Measurements from ENCODE around the gene SAP30BP.

Gene SAP30BP

DNA sequence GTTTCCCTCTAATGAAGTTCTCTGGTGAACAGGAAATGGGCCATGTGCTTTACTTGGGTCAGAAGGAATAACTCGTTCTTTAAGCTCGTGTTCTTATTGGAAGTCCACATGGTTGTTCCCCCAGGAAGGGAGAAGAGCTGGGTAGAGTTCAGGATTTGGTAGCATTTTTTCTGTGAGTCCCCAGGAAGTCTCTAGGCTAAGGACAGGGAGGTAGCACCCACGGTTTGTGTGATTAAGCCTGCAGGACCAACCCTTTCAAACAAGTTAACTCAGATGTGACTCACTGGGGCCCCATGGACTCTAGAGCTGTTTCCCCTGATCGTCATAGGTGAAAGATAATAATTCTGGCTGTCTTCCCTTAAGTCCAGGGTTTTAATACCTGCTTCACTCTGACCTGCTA lies 16.4 kb downstream of the SAP30BP start:
- no peak overlapping the region for H3K4me3 ChIP-seq (ENCODE audit: low read length)
- TF ChIP-seq, protein P1, sequence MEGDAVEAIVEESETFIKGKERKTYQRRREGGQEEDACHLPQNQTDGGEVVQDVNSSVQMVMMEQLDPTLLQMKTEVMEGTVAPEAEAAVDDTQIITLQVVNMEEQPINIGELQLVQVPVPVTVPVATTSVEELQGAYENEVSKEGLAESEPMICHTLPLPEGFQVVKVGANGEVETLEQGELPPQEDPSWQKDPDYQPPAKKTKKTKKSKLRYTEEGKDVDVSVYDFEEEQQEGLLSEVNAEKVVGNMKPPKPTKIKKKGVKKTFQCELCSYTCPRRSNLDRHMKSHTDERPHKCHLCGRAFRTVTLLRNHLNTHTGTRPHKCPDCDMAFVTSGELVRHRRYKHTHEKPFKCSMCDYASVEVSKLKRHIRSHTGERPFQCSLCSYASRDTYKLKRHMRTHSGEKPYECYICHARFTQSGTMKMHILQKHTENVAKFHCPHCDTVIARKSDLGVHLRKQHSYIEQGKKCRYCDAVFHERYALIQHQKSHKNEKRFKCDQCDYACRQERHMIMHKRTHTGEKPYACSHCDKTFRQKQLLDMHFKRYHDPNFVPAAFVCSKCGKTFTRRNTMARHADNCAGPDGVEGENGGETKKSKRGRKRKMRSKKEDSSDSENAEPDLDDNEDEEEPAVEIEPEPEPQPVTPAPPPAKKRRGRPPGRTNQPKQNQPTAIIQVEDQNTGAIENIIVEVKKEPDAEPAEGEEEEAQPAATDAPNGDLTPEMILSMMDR (IDR thresholded peaks at IDR 0.05; ENCODE audit: insufficient read depth, low read depth, low read length, missing control alignments), result no peak
- peak; percentile 94 for DNase-seq (ENCODE audit: low read depth)

DNA sequence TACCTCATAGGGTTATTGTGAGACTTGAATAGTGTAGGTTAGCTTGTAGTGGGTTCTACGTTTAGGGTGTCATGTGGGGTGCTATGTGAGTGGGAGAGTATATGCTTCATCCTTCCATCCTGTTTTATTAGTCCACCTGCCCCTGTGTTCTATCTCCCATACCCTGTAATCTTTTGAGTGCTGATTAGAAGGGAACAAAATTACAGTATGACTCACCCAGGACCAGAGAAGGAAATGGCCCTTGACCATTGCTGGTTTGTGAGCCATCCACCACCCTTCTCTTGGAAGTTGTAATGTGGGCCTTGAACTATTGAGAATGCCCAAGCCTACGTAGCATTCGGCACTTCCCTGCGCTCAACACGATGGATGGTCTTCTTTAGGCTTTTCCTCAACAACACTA lies 17.1 kb downstream of the SAP30BP start:
- no peak overlapping the region for H3K4me3 ChIP-seq (ENCODE audit: low read length)
- DNase-seq (ENCODE audit: low read depth), result no peak
- TF ChIP-seq, protein P1 (IDR thresholded peaks at IDR 0.05; ENCODE audit: insufficient read depth, low read depth, low read length, missing control alignments), result no peak

DNA sequence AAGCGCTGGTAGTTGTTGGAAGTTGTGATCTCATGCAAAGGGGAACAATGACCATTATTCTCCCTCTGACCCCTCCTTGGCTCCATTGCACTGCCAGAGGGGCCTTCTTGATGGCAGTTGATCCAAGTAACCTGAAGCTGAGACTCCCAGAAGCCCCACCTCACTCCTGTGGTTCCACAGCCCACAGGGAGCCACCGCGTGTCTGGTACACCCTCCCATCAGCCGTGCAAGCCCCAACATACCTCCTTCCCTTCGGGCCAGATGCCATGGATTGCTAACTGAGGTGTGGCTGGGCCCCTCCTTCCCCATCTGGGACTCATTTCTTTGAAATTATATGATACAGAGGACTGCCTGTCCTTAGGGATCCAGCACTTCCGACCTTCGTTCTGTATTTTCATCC lies 17.8 kb downstream of the SAP30BP start:
- peak overlapping the region; percentile 35 for H3K4me3 ChIP-seq (ENCODE audit: low read length)
- DNase-seq (ENCODE audit: low read depth), result peak; percentile 97
- TF ChIP-seq, protein P1 (IDR thresholded peaks at IDR 0.05; ENCODE audit: insufficient read depth, low read depth, low read length, missing control alignments), result no peak

DNA sequence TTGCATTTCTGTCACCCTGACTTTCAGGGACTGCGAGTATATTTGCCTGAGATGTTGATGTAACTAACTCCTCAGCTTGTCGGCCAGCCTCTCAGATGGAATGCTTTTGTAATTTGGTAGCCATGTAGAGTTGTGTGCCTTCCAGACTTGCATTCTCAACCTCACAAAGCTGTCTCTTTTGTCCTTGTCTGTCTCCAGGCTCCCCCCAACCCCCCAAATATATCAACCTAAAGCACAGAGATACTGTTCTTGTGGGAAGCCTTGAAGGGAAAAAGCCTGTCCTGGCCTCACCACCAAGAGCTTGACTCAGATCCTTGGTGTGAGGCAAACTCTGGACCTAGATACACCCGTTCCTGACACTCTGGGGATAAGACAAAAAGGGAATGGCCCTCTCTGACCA lies 18.4 kb downstream of the SAP30BP start:
- DNase-seq (ENCODE audit: low read depth), result peak; percentile 66
- H3K4me3 ChIP-seq (ENCODE audit: low read length), result peak overlapping the region; percentile 35
- TF ChIP-seq, protein P1 (IDR thresholded peaks at IDR 0.05; ENCODE audit: insufficient read depth, low read depth, low read length, missing control alignments), result no peak

DNA sequence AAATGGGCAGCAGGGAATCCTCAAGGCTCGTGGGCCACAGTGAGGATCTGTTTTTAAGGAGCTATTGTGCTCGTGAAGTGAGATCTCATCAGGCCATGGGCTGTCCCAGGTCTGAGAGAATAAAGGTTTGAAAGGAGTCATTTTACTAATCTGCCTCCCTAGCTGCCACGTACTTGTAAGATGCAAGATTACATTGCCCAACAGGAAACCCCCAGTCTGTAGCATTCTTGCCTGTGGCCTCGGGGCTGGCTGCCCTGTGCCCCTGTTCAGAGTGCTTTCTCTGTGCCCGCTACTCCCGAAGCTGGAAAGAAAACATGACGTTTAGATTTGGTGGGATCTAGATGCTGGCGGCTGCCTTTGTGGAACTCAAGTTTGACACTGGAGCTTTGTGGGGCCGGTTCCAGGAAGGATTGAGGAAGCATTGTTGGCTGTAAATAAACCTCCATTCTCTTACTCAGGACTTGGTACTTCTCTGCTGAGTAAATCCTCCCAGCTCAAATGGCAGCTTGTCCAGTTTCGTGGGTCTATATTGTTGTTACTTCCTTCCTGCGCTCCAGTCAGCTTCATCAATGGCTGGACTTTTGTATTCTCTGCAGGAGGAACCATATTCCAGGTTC lies 21.2 kb downstream of the SAP30BP start:
- TF ChIP-seq, protein P1 (IDR thresholded peaks at IDR 0.05; ENCODE audit: insufficient read depth, low read depth, low read length, missing control alignments), result no peak
- no peak overlapping the region for H3K4me3 ChIP-seq (ENCODE audit: low read length)
- DNase-seq (ENCODE audit: low read depth), result peak; percentile 87

DNA sequence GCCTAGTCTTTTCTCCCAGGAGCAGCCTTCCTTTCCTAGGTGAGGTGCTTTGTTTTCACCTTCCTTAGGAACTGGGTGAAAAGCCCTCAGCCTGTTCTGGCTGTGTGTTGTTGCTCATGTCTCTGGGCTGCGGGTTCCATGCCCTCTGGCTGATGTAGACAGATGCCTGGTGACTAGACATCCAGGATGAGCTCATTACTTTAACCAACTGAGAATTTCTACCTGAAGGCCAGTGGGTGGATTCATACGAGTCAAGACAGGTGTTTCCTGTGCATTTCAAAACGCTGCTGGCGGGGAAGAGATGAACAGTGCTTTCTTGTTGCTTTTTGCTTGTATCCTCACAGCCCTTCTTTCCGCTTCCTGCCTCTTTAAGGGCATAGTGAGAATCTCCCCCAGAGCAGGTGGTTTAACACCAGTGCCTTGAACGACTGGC lies 22.3 kb downstream of the SAP30BP start:
- peak; percentile 99 for DNase-seq (ENCODE audit: low read depth)
- no peak overlapping the region for H3K4me3 ChIP-seq (ENCODE audit: low read length)
- TF ChIP-seq, protein P1 (IDR thresholded peaks at IDR 0.05; ENCODE audit: insufficient read depth, low read depth, low read length, missing control alignments), result no peak

DNA sequence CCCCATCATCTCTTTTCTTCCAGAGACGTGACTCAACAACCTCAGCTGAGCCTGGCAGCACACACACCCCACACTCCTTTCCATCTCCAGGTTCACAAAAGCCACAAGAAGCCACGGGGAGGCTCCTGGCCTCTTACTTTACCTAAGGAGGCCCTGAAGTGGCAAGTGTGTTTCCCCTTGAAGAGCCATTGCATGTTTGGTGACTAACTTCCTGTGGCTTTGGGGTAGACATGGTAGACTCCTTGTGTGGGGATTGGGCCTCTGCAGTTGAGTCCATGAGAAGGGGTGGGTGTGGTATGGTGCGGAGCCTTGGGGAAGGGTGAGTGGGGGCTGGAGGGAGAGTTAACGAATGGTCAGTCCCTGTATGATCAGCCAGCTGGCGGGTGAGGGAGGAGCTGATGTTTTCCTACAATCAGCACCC lies 24.2 kb downstream of the SAP30BP start:
- TF ChIP-seq, protein P1 (IDR thresholded peaks at IDR 0.05; ENCODE audit: insufficient read depth, low read depth, low read length, missing control alignments), result no peak
- DNase-seq (ENCODE audit: low read depth), result peak; percentile 83
- no peak overlapping the region for H3K4me3 ChIP-seq (ENCODE audit: low read length)
